ENCODE data around the gene GAS2L1.

- TF ChIP-seq CTCF (conservative IDR thresholded peaks at IDR 0.05; ENCODE audit: low read depth, low read length) (no peak), EZH2 (IDR thresholded peaks at IDR 0.05; ENCODE audit: borderline replicate concordance, low read depth, low read length, poor library complexity, severe bottlenecking) (no peak)
Observed at GRCh38 chr22:29348956-29349355, 42.5 kb downstream of the GAS2L1 start.

All from A673 (cell line).